ENCODE measurements around the gene SAMD10. TPM values are rescaled to one million over a fixed set of nuclear protein-coding genes. Genes with fewer than 3 reads are reported as not detected.

SAMD10 gene
- total and polyA plus RNA-seq, 10 of the 15 experiments (the other 5 are each of a cell fraction or from before 2014, with no cell fraction given), result 1.3 to 51.4 (median 17.9) TPM

- no peak for TF ChIP-seq ZBTB4 (CRISPR knock-in tag; IDR thresholded peaks at IDR 0.05)
- TF ChIP-seq IKZF2 (IDR thresholded peaks at IDR 0.05), result no peak
- TF ChIP-seq E4F1 (IDR thresholded peaks at IDR 0.05; ENCODE audit: borderline replicate concordance, partially characterized antibody), result peak; percentile 76
- TF ChIP-seq, protein P1, sequence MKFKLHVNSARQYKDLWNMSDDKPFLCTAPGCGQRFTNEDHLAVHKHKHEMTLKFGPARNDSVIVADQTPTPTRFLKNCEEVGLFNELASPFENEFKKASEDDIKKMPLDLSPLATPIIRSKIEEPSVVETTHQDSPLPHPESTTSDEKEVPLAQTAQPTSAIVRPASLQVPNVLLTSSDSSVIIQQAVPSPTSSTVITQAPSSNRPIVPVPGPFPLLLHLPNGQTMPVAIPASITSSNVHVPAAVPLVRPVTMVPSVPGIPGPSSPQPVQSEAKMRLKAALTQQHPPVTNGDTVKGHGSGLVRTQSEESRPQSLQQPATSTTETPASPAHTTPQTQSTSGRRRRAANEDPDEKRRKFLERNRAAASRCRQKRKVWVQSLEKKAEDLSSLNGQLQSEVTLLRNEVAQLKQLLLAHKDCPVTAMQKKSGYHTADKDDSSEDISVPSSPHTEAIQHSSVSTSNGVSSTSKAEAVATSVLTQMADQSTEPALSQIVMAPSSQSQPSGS (IDR thresholded peaks at IDR 0.05; ENCODE audit: low read length), result no peak
- peak; percentile 9 to 66; a peak in 1 of 4 replicates for TF ChIP-seq SRF (IDR thresholded peaks at IDR 0.05; ENCODE audit: low read depth in 2 of 2, low read length in 2 of 2)
- TF ChIP-seq NFXL1 (IDR thresholded peaks at IDR 0.05; ENCODE audit: borderline replicate concordance), result no peak
- peak; percentile 73 for TF ChIP-seq SMAD1 (IDR thresholded peaks at IDR 0.05; ENCODE audit: low read depth, partially characterized antibody)
- TF ChIP-seq SMAD5 (IDR thresholded peaks at IDR 0.05; ENCODE audit: low read depth), result no peak
- TF ChIP-seq NR2F1 (conservative IDR thresholded peaks at IDR 0.05), result no peak
- TF ChIP-seq LARP7 (IDR thresholded peaks at IDR 0.05), result no peak; the same call in none of the 2 replicates
- 0 out of 2 replicates have a peak, but pooled peaks have one; percentile 22 for TF ChIP-seq MEF2A (IDR thresholded peaks at IDR 0.05; ENCODE audit: insufficient read depth, low read depth, low read length)
- TF ChIP-seq CBX5 (IDR thresholded peaks at IDR 0.05; ENCODE audit: low read depth), result no peak
- no peak for TF ChIP-seq SUPT20H (IDR thresholded peaks at IDR 0.05; ENCODE audit: borderline replicate concordance, control insufficient read depth, low read depth, low read length)
- TF ChIP-seq BCL3 (IDR thresholded peaks at IDR 0.05; ENCODE audit: borderline replicate concordance, insufficient read depth, low read depth, low read length, poor library complexity, severe bottlenecking), result no peak
- peak; percentile 90 for TF ChIP-seq MYC (IDR thresholded peaks at IDR 0.05; ENCODE audit: insufficient read depth, insufficient read length, insufficient replicate concordance, low read length, severe bottlenecking)
Observed at GRCh38 chr20:63980806-63981728, 1.6 kb upstream of the SAMD10 start, which contains the start of gene PRPF6 (continued).

All from GM12878 (cell line).